ENCODE measurements around the gene CUX1. TPM values are rescaled to one million over a fixed set of nuclear protein-coding genes. Genes with fewer than 3 reads are reported as not detected.

CUX1 gene
- 10 to 100 TPM; 29.6 to 81.6 (median 50.2) TPM for total RNA-seq
- 10 to 100 TPM; 10.1 to 24.4 TPM for polyA plus RNA-seq
- total RNA-seq: 72.1 reads per million, percentile 78 among the genes with 10 or more reads in this experiment

- H3K27me3 Mint-ChIP-seq: peaks cover 0 to 36% (median 0%) of the 10 kb centered on the region in 5 donors
Measured at GRCh38 chr7:101817471-101818286, at the start of gene CUX1. Gene CUX1, plus strand, starts transcription at chr7:101817626. Its CDS starts 14 bp downstream, at chr7:101817640.

GRCh38 chr7:101768280-101768679, 49.1 kb upstream of the CUX1 start:
- POLR2A ChIA-PET: no interaction called here
- peaks cover 0 to 9% (median 6%) of the 10 kb centered on the region in 5 donors for H3K27me3 Mint-ChIP-seq
- no peaks in the 10 kb centered on the region for H3K36me3 Mint-ChIP-seq
- H3K9me3 ChIP-seq (ENCODE audit: control insufficient read depth in 2 of 3, low read length in 3 of 3): no peaks in the 10 kb centered on the region
- intact Hi-C loops (cut with micrococcal nuclease): no loop called here
- no peak overlapping the region for H3K4me3 Mint-ChIP-seq
- peaks cover 0 to 2% (median 0%) of the 10 kb centered on the region in 11 donors for H3K9me3 Mint-ChIP-seq
- H3K27ac Mint-ChIP-seq: no peak overlapping the region
- H3K27me3 ChIP-seq (ENCODE audit: control insufficient read depth in 2 of 2, insufficient read depth in 2 of 2, low read length in 2 of 2): no peaks in the 10 kb centered on the region
- CTCF ChIA-PET: no interaction called here
- no peak overlapping the region for H3K4me3 ChIP-seq (ENCODE audit: low read length)
- H3K4me1 ChIP-seq (ENCODE audit: control insufficient read depth in 2 of 2, insufficient read depth in 2 of 2, low read length in 2 of 2): no peaks in the 10 kb centered on the region
- H3K4me1 Mint-ChIP-seq: no peaks in the 10 kb centered on the region
- no peak overlapping the region for H3K27ac ChIP-seq (ENCODE audit: low read depth, low read length)
- ATAC-seq (no peak), DNase-seq (no peak)
- no peaks in the 10 kb centered on the region for H3K36me3 ChIP-seq (ENCODE audit: control insufficient read depth in 2 of 3, insufficient read depth in 3 of 3, low read length in 3 of 3)

More at GRCh38 chr7:101817471-101818286, at the start of gene CUX1:
- peak within 1 kb of the TSS in 7 of 9 donors; percentile 30 to 84 (median 51) for H3K27ac Mint-ChIP-seq
- intact Hi-C loops (cut with micrococcal nuclease): loop anchor here (5.0 to 10.0 kb wide), 4 partner anchors 213 to 545 kb away; partner anchors contain the start of gene SH2B2 (in 1 of the 2)
- Histone ChIP-seq H3K9me3 (ENCODE audit: control insufficient read depth in 2 of 3, low read length in 3 of 3) (no peaks in the 10 kb centered on the region), H3K4me1 (ENCODE audit: control insufficient read depth in 2 of 2, insufficient read depth in 2 of 2, low read length in 2 of 2) (peaks cover 0 to 4% of the 10 kb centered on the region in 2 donors), H3K4me3 (ENCODE audit: low read length) (peak within 1 kb of the TSS; percentile 44), H3K27ac (ENCODE audit: low read depth, low read length) (no peak within 1 kb of the TSS), H3K36me3 (ENCODE audit: control insufficient read depth in 2 of 3, insufficient read depth in 3 of 3, low read length in 3 of 3) (peaks cover 0 to 3% (median 0%) of the 10 kb centered on the region in 3 experiments), H3K27me3 (ENCODE audit: control insufficient read depth in 2 of 2, insufficient read depth in 2 of 2, low read length in 2 of 2) (no peaks in the 10 kb centered on the region)
- H3K36me3 Mint-ChIP-seq: no peaks in the 10 kb centered on the region
- no peaks in the 10 kb centered on the region for H3K9me3 Mint-ChIP-seq
- peak in 8 of 9 donors; percentile 20 to 35 (median 28) for DNase-seq
- peaks cover 12 to 53% (median 34%) of the 10 kb centered on the region in 7 donors for H3K4me1 Mint-ChIP-seq
- peak; percentile 19 for ATAC-seq
- peak within 1 kb of the TSS; percentile 67 to 90 (median 83) for H3K4me3 Mint-ChIP-seq
- CTCF ChIA-PET: interaction anchor here (0.8 to 2.7 kb wide), 3 partner anchors 10 to 76 kb away, joined by 3 to 9 read pairs (median 3); no protein-coding TSS in a partner anchor
- POLR2A ChIA-PET: interaction anchor here (0.7 to 1.7 kb wide), 2 partner anchors 74 to 135 kb away, joined by 3 to 5 read pairs; no protein-coding TSS in a partner anchor

GRCh38 chr7:101770466-101770865, 47.0 kb upstream of the CUX1 start:
- DNase-seq (no peak), ATAC-seq (no peak)
- intact Hi-C loops (cut with micrococcal nuclease): no loop called here
- Histone ChIP-seq H3K27me3 (ENCODE audit: control insufficient read depth in 2 of 2, insufficient read depth in 2 of 2, low read length in 2 of 2) (no peaks in the 10 kb centered on the region), H3K36me3 (ENCODE audit: control insufficient read depth in 2 of 3, insufficient read depth in 3 of 3, low read length in 3 of 3) (no peaks in the 10 kb centered on the region), H3K4me1 (ENCODE audit: control insufficient read depth in 2 of 2, insufficient read depth in 2 of 2, low read length in 2 of 2) (no peaks in the 10 kb centered on the region), H3K27ac (ENCODE audit: low read depth, low read length) (no peak overlapping the region), H3K9me3 (ENCODE audit: control insufficient read depth in 2 of 3, low read length in 3 of 3) (no peaks in the 10 kb centered on the region), H3K4me3 (ENCODE audit: low read length) (no peak overlapping the region)
- ChIA-PET CTCF (no interaction called here), POLR2A (no interaction called here)
- H3K27me3 Mint-ChIP-seq: peaks cover 0 to 14% (median 6%) of the 10 kb centered on the region in 5 donors
- peaks cover 0 to 2% (median 0%) of the 10 kb centered on the region in 11 donors for H3K9me3 Mint-ChIP-seq
- H3K27ac Mint-ChIP-seq: no peak overlapping the region
- no peaks in the 10 kb centered on the region for H3K36me3 Mint-ChIP-seq
- no peaks in the 10 kb centered on the region for H3K4me1 Mint-ChIP-seq
- H3K4me3 Mint-ChIP-seq: no peak overlapping the region

GRCh38 chr7:101772508-101773211, 44.8 kb upstream of the CUX1 start:
- H3K4me3 Mint-ChIP-seq: no peak overlapping the region
- Histone ChIP-seq H3K4me1 (ENCODE audit: control insufficient read depth in 2 of 2, insufficient read depth in 2 of 2, low read length in 2 of 2) (no peaks in the 10 kb centered on the region), H3K36me3 (ENCODE audit: control insufficient read depth in 2 of 3, insufficient read depth in 3 of 3, low read length in 3 of 3) (no peaks in the 10 kb centered on the region), H3K4me3 (ENCODE audit: low read length) (no peak overlapping the region), H3K27me3 (ENCODE audit: control insufficient read depth in 2 of 2, insufficient read depth in 2 of 2, low read length in 2 of 2) (no peaks in the 10 kb centered on the region), H3K27ac (ENCODE audit: low read depth, low read length) (no peak overlapping the region), H3K9me3 (ENCODE audit: control insufficient read depth in 2 of 3, low read length in 3 of 3) (no peaks in the 10 kb centered on the region)
- ChIA-PET CTCF (no interaction called here), POLR2A (interaction anchor here (0.6 kb wide), 1 partner anchor 459 kb away, joined by 4 read pairs; no protein-coding TSS in a partner anchor)
- H3K36me3 Mint-ChIP-seq: no peaks in the 10 kb centered on the region
- no peak overlapping the region for H3K27ac Mint-ChIP-seq
- H3K4me1 Mint-ChIP-seq: no peaks in the 10 kb centered on the region
- H3K27me3 Mint-ChIP-seq: peaks cover 0 to 22% (median 6%) of the 10 kb centered on the region in 5 donors
- ATAC-seq (no peak), DNase-seq (no peak)
- peaks cover 0 to 2% (median 0%) of the 10 kb centered on the region in 11 donors for H3K9me3 Mint-ChIP-seq
- intact Hi-C loops (cut with micrococcal nuclease): no loop called here

- ATAC-seq: no peak
- Histone ChIP-seq H3K27me3 (ENCODE audit: control insufficient read depth in 2 of 2, insufficient read depth in 2 of 2, low read length in 2 of 2) (no peaks in the 10 kb centered on the region), H3K4me3 (ENCODE audit: low read length) (no peak overlapping the region), H3K27ac (ENCODE audit: low read depth, low read length) (no peak overlapping the region), H3K4me1 (ENCODE audit: control insufficient read depth in 2 of 2, insufficient read depth in 2 of 2, low read length in 2 of 2) (no peaks in the 10 kb centered on the region), H3K36me3 (ENCODE audit: control insufficient read depth in 2 of 3, insufficient read depth in 3 of 3, low read length in 3 of 3) (no peaks in the 10 kb centered on the region), H3K9me3 (ENCODE audit: control insufficient read depth in 2 of 3, low read length in 3 of 3) (no peaks in the 10 kb centered on the region)
- Mint-ChIP-seq H3K9me3 (no peaks in the 10 kb centered on the region), H3K27ac (no peak overlapping the region), H3K4me3 (no peak overlapping the region), H3K27me3 (peaks cover 0 to 22% (median 5%) of the 10 kb centered on the region in 5 donors), H3K36me3 (no peaks in the 10 kb centered on the region), H3K4me1 (no peaks in the 10 kb centered on the region)
- ChIA-PET POLR2A (no interaction called here), CTCF (no interaction called here)
- DNase-seq: no peak
- intact Hi-C loops (cut with micrococcal nuclease): no loop called here
Measured at GRCh38 chr7:101775181-101775580, 42.2 kb upstream of the CUX1 start.

- intact Hi-C loops (cut with micrococcal nuclease): no loop called here
- Mint-ChIP-seq H3K27me3 (peaks cover 0 to 13% (median 5%) of the 10 kb centered on the region in 5 donors), H3K27ac (no peak overlapping the region), H3K4me1 (no peaks in the 10 kb centered on the region), H3K4me3 (no peak overlapping the region), H3K36me3 (no peaks in the 10 kb centered on the region), H3K9me3 (no peaks in the 10 kb centered on the region)
- no peaks in the 10 kb centered on the region for H3K36me3 ChIP-seq (ENCODE audit: control insufficient read depth in 2 of 3, insufficient read depth in 3 of 3, low read length in 3 of 3)
- H3K4me3 ChIP-seq (ENCODE audit: low read length): no peak overlapping the region
- H3K27me3 ChIP-seq (ENCODE audit: control insufficient read depth in 2 of 2, insufficient read depth in 2 of 2, low read length in 2 of 2): no peaks in the 10 kb centered on the region
- no peak overlapping the region for H3K27ac ChIP-seq (ENCODE audit: low read depth, low read length)
- H3K9me3 ChIP-seq (ENCODE audit: control insufficient read depth in 2 of 3, low read length in 3 of 3): no peaks in the 10 kb centered on the region
- H3K4me1 ChIP-seq (ENCODE audit: control insufficient read depth in 2 of 2, insufficient read depth in 2 of 2, low read length in 2 of 2): no peaks in the 10 kb centered on the region
- no peak for DNase-seq
- no peak for ATAC-seq
- POLR2A ChIA-PET: interaction anchor here (1.0 kb wide), 1 partner anchor 48 kb away, joined by 3 read pairs; no protein-coding TSS in a partner anchor
- CTCF ChIA-PET: no interaction called here
Measured at GRCh38 chr7:101778026-101778580, 39.3 kb upstream of the CUX1 start.
